ENCODE measurements around the gene ZSWIM5.

The ZSWIM5 gene

DNA sequence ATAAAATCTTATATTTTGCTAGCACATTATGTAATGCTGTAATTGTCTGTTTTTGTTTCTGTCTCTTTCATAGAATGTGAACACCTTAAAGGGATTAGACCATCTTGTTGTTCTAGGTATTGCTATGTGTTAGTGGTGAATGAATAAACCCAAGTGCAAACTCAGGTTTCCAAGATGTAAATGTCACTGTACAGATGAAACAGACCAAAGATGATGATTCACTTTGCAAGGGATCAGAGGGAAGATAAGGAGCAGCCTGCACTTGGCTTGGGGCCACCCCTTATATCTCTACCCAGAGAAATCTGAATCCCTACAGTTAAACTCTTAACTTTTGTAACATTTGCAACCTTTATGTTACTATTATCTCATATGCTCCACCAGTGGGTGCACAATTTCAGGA lies 168.9 kb downstream of the ZSWIM5 start:
- in situ Hi-C loops (cut with MboI; ENCODE audit: low sequenced_read_pairs): no loop called here

GRCh38 chr1:45035631-45036301 lies 170.6 kb downstream of the ZSWIM5 start:
- in situ Hi-C loops (cut with MboI; ENCODE audit: low sequenced_read_pairs): no loop called here

DNA sequence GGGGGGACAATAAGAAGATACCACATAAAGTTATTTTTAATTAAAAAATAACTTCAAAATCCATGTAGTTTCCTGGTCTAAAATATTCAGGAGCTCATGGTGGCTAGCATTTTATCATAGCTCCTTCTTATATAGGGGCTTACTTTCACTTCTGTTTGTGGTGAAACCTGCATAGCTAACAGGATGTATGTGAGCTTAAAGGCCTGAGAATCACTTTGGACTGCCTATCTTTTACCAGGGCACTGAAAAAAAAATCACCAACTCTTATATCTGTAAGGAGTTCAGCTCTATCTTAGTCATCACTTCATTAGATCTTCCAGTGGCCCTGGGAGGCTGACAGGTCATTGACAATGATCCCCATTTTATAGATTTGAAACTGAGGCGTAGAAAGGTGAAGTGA lies 173.0 kb downstream of the ZSWIM5 start:
- in situ Hi-C loops (cut with MboI; ENCODE audit: low sequenced_read_pairs): no loop called here

DNA sequence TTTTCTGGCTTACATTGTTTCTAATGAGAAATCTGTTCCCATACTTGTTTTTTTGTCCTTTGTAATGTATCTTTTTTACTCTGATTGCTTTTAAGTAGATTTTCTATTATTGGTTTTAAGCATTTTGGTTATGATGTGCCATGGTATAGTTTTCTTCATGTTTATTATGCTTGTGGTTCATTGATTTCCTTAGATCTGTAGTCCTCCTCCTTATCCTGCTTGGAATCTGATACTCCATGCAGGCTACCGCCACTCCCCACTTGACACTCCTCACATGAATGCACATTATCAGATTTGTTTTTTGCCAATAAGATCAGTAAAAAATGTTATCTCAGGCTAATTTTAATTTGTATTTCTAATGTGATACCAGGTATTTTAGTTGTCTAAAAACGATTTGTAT lies 173.6 kb downstream of the ZSWIM5 start:
- in situ Hi-C loops (cut with MboI; ENCODE audit: low sequenced_read_pairs): no loop called here

- in situ Hi-C loops (cut with MboI; ENCODE audit: low sequenced_read_pairs): no loop called here
Measured at GRCh38 chr1:45026446-45026845, 180.0 kb downstream of the ZSWIM5 start.

DNA sequence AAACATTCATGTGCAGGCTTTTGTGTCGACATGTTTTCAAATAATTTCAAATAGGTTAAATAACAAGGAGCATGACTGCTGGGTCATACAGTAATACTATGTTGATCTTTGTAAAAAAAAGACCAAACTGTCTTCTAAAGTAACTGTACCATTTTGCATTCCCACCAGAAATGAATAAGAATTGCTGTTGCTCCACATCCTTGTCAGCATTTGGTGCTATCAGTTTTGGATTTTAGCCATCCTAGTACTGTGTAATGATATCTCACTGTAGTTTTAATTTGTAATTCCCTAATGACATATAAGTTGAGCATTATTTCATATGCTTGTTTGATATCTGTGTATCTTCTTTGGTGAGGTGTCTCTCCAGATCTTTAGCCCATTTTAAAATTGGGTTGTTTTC lies 182.7 kb downstream of the ZSWIM5 start:
- in situ Hi-C loops (cut with MboI; ENCODE audit: low sequenced_read_pairs): no loop called here

GRCh38 chr1:45018599-45019230 lies 187.7 kb downstream of the ZSWIM5 start:
- in situ Hi-C loops (cut with MboI; ENCODE audit: low sequenced_read_pairs): loop anchor here (10.0 kb wide), 1 partner anchor 224 kb away; no protein-coding TSS in a partner anchor

DNA sequence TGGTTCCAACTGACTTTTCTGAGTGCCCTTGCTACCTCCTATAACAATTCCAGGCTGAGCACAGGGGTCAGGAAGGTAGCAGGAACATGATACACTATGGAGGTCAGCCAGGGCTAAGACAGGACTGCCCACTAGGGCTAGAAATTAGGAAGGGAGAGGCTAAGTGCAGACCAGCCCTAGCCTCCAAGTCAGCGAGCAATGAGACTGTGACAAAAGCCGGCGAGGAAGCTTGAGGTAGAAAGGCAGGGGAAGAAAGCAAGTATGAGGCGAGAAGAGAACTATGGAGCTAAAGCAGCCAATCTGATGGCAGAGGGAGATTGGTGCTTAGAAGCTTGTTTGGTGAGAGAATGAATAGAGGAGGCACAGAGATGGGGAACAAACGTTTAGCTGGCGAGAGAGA lies 189.6 kb downstream of the ZSWIM5 start:
- in situ Hi-C loops (cut with MboI; ENCODE audit: low sequenced_read_pairs): loop anchor here (10.0 kb wide), 1 partner anchor 222 kb away; no protein-coding TSS in a partner anchor

DNA sequence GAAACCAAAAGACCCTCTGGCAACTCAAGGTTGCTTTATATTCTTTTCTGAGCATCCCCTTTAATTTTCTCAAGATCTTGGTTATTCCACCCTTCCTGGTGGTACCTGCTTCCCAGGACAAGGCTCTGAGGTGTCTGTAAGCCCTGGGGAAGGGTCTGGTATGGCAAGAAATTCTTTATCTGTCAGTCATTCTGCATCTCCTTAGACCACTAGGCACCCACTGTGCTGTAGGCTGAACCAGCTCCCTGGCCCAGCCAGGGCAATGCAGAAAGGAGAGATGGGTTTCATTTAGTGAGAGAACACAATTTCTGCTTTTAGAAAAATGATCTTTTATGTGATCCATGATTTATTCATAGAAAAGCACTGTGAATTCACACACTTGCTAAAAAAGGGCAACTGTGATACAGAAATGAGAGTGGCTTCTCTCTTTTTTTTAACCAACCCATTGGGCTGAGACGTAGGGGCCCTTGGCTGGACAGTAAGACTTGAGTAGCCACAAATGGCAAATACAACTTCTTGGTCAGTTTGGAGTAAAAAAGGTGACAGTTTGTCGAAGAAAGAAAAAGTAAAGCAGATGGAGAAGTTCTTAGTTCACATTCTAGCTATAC lies 190.2 kb downstream of the ZSWIM5 start:
- in situ Hi-C loops (cut with MboI; ENCODE audit: low sequenced_read_pairs): loop anchor here (10.0 kb wide), 1 partner anchor 221 kb away; no protein-coding TSS in a partner anchor

GRCh38 chr1:45015683-45016082 lies 190.7 kb downstream of the ZSWIM5 start:
- in situ Hi-C loops (cut with MboI; ENCODE audit: low sequenced_read_pairs): loop anchor here (10.0 kb wide), 1 partner anchor 221 kb away; no protein-coding TSS in a partner anchor

DNA sequence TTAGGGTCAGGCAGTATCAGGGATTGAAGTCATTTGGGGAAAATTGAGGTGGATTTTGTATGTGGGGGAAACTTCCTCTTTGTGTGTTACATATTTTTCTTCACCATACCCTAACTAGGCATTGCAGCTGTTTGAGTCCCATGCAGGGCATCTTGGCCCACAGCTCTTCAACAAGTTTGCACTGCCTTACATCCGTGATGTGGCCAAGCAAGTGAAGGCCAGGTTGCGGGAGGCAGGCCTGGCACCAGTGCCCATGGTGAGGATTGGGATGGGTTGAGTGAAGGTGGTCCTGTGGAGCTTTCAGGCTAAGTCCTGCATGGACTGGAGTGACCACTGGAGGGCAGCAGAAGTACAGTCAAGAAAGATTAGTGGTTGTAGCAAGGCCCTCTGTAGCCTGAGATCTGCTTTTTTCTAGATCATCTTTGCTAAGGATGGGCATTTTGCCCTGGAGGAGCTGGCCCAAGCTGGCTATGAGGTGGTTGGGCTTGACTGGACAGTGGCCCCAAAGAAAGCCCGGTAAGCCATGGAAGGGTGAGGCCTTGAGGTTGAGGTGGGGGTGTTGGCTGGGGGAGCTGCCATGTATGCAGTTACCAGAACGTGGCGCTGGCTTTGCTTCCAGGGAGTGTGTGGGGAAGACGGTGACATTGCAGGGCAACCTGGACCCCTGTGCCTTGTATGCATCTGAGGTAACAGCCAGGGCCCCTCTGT lies 191.9 kb downstream of the ZSWIM5 start:
- in situ Hi-C loops (cut with MboI; ENCODE audit: low sequenced_read_pairs): loop anchor here (5.0 to 10.0 kb wide), 3 partner anchors 220 to 478 kb away; partner anchors contain the start of gene TESK2

GRCh38 chr1:45013551-45014209 lies 192.7 kb downstream of the ZSWIM5 start:
- in situ Hi-C loops (cut with MboI; ENCODE audit: low sequenced_read_pairs): loop anchor here (5.0 to 10.0 kb wide), 3 partner anchors 219 to 479 kb away; partner anchors contain the start of gene TESK2

DNA sequence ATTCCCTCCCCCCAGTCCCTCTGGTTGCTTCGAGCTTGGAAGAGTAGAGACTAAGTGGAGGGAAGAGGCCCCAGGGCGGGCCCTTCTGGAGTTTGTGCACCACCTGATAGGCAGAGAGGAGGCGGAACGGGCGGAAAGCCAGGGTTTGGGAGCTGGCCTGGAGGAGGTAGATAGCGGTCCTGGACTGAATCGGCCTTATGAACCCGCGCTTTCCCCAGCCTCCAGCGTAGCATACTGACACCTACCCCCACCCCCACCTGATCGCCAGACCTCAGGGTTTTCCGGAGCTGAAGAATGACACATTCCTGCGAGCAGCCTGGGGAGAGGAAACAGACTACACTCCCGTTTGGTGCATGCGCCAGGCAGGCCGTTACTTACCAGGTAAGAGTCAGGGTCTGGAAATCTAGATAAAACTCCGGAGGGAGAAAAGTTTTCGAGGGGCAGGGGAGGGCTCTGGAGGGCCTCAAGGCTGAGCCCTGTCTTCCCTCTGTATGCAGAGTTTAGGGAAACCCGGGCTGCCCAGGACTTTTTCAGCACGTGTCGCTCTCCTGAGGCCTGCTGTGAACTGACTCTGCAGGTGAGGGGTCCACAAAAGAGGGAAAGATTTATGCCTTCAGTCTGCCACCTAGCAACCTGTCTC lies 193.6 kb downstream of the ZSWIM5 start:
- in situ Hi-C loops (cut with MboI; ENCODE audit: low sequenced_read_pairs): loop anchor here (5.0 to 10.0 kb wide), 3 partner anchors 218 to 480 kb away; partner anchors contain the start of gene TESK2

DNA sequence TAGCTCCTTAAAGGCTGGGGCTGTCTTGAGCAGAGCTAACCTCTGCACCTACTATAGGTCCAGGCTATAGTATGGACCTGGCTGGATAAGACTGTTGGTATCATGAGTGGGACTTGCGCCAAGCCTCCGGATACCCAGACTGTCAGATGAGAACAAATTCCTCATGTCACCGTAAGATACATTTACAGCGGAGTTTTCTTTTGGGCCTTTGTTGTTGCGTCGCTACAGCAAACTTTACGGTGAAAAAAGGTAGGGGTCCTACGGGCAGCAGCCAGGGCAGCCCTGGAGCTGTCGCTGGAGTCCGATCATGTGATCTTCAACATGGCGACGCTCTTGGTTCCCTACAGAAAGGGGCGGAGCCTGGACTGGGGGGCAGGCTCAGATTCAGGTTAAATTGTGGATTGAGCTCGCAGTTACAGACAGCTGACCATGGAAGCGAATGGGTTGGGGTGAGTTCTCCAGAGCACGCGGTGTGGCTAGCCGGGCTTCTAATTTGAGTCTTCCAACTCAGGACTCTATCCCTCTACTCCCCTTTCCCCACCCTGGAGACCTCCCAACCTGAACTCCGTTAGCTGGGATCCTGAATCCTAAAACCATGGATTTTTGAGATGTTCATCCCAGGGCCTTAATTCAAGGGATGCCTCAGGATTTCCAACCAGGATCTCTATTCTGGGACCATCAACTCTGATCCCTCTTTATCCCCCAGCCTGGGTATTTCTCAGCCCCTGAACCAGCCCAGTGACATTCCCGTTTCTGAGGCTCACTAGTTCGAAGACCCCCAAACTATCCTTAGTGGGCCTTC lies 194.4 kb downstream of the ZSWIM5 start, which contains the start of gene UROD:
TSS of gene UROD (plus strand) at position 418 of the 802 bp plus-strand sequence. CDS start at position 430, 12 bp downstream.
- in situ Hi-C loops (cut with MboI; ENCODE audit: low sequenced_read_pairs): loop anchor here (5.0 to 10.0 kb wide), 3 partner anchors 217 to 480 kb away; partner anchors contain the start of gene TESK2

GRCh38 chr1:45010855-45011811 lies 195.3 kb downstream of the ZSWIM5 start, which contains the start of gene HECTD3:
HECTD3 (minus strand) TSS chr1:45011324; CDS start chr1:45011257, 67 bp downstream.
- in situ Hi-C loops (cut with MboI; ENCODE audit: low sequenced_read_pairs): loop anchor here (5.0 to 10.0 kb wide), 3 partner anchors 216 to 481 kb away; partner anchors contain the start of gene TESK2

DNA sequence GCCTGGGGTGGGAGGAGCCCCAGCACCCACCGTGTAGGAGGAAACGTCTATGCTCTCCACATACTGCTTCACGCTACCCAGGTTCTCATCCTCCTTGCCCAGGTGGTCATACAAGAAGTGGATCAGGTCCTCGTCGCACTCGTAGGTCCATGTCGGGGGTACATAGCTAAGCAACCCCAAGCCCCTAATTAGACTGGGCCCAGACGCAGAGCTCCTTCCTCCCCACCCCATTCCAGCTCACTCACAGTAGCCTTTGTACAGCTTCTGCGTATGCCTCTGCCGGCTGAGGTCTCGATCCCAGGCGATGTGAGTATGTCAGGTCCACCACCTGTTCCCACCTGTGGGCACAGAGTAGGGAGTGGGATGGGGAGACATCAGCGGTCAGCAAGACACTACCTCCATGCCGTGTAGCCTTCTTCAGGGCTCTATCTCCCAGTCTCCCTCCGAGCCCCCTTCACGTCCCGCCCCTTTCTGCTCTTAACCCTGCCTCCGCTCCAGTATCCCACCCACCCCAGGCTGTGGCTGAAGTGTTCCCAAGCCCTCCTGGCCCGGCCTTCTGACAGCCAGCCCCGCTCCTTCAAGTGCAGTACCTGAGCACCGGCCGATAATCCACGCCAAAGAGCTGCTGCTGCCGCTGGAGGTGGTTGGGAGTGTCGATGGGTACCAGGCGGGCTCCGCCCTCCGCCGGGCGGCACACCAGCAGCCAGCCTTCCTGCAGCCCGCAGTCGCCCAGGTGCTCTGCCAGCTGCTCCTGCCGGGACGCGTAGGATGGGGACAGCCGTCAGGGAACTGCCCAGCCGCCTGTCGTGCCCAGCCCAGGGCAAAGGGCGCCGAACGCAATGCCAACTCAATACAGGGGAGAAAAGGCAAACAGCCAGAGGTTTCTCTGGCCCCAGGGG lies 196.2 kb downstream of the ZSWIM5 start:
- in situ Hi-C loops (cut with MboI; ENCODE audit: low sequenced_read_pairs): loop anchor here (5.0 to 10.0 kb wide), 3 partner anchors 215 to 482 kb away; partner anchors contain the start of gene TESK2

Measured in HL-60/S4 (cell line).